ENCODE data around the gene TSHZ1. TPM values are rescaled to one million over a fixed set of nuclear protein-coding genes. Genes with fewer than 3 reads are reported as not detected.
A peak's percentile ranks its signal among the peaks of the same experiment; 100 is the strongest.

The TSHZ1 gene
- total and polyA plus RNA-seq, 2 donors from 2014 or later: 7.0 to 31.3 TPM

- Histone ChIP-seq H3K27ac (ENCODE audit: low read depth in 2 of 2, low read length in 2 of 2) (no peak overlapping the region), H3K4me3 (ENCODE audit: low read length in 3 of 3) (no peak overlapping the region), H3K36me3 (ENCODE audit: control insufficient read depth in 2 of 3, insufficient read depth in 3 of 3, low read length in 3 of 3) (no peaks in the 10 kb centered on the region), H3K9ac (ENCODE audit: low read length in 3 of 3) (peak overlapping the region in 2 of 3 donors; percentile 22 to 31), H3K9me3 (ENCODE audit: control insufficient read depth in 2 of 3, insufficient read depth in 1 of 3, low read length in 3 of 3) (no peaks in the 10 kb centered on the region), H3K27me3 (ENCODE audit: control insufficient read depth, insufficient read depth, low read length) (no peaks in the 10 kb centered on the region), H3K4me1 (ENCODE audit: control insufficient read depth in 2 of 3, insufficient read depth in 2 of 3, low read depth in 1 of 3, low read length in 3 of 3) (peaks cover 0 to 11% (median 6%) of the 10 kb centered on the region in 3 donors)
- no peak for TF ChIP-seq CTCF (IDR thresholded peaks at IDR 0.05; ENCODE audit: borderline replicate concordance, extremely low read depth, insufficient read depth)
- intact Hi-C loops (cut with DNase I): no loop called here
- FAIRE-seq (no peak), DNase-seq (no peak)
Observed at GRCh38 chr18:75253784-75254183, 43.2 kb downstream of the TSHZ1 start.

DNA sequence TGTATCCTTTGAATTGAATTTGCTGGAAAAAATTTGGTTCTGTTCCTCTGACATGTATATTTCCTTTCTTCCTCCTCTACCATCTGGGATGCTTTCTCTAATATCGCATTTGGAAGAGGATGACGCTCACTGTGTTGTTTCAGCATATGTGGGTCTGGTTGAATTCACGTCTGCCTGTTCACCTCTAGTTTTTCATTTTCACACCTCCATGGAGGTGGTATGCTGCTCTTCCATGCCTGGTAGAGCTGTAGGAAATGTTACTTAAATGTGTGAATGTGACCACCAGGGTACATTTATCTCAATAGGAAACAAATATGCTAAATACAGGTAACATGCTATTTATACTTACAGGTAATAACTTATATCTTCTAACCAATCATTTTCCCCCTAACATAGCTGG, 44.5 kb downstream of the TSHZ1 start:
- Histone ChIP-seq H3K4me3 (ENCODE audit: low read length in 3 of 3) (no peak overlapping the region), H3K9ac (ENCODE audit: low read length in 3 of 3) (peak overlapping the region in 1 of 3 donors; percentile 27), H3K4me1 (ENCODE audit: control insufficient read depth in 2 of 3, insufficient read depth in 2 of 3, low read depth in 1 of 3, low read length in 3 of 3) (peaks cover 0 to 11% (median 0%) of the 10 kb centered on the region in 3 donors), H3K27me3 (ENCODE audit: control insufficient read depth, insufficient read depth, low read length) (no peaks in the 10 kb centered on the region), H3K27ac (ENCODE audit: low read depth in 2 of 2, low read length in 2 of 2) (peak overlapping the region in 1 of 2 donors; percentile 16), H3K36me3 (ENCODE audit: control insufficient read depth in 2 of 3, insufficient read depth in 3 of 3, low read length in 3 of 3) (no peaks in the 10 kb centered on the region), H3K9me3 (ENCODE audit: control insufficient read depth in 2 of 3, insufficient read depth in 1 of 3, low read length in 3 of 3) (no peaks in the 10 kb centered on the region)
- FAIRE-seq (no peak), DNase-seq (no peak)
- no peak for TF ChIP-seq CTCF (IDR thresholded peaks at IDR 0.05; ENCODE audit: borderline replicate concordance, extremely low read depth, insufficient read depth)
- intact Hi-C loops (cut with DNase I): no loop called here

- Histone ChIP-seq H3K4me3 (ENCODE audit: low read length in 3 of 3) (no peak overlapping the region), H3K27me3 (ENCODE audit: control insufficient read depth, insufficient read depth, low read length) (no peaks in the 10 kb centered on the region), H3K9ac (ENCODE audit: low read length in 3 of 3) (no peak overlapping the region), H3K27ac (ENCODE audit: low read depth in 2 of 2, low read length in 2 of 2) (no peak overlapping the region), H3K36me3 (ENCODE audit: control insufficient read depth in 2 of 3, insufficient read depth in 3 of 3, low read length in 3 of 3) (no peaks in the 10 kb centered on the region), H3K9me3 (ENCODE audit: control insufficient read depth in 2 of 3, insufficient read depth in 1 of 3, low read length in 3 of 3) (no peaks in the 10 kb centered on the region), H3K4me1 (ENCODE audit: control insufficient read depth in 2 of 3, insufficient read depth in 2 of 3, low read depth in 1 of 3, low read length in 3 of 3) (peaks cover 0 to 11% (median 0%) of the 10 kb centered on the region in 3 donors)
- FAIRE-seq (no peak), DNase-seq (no peak)
- no peak for TF ChIP-seq CTCF (IDR thresholded peaks at IDR 0.05; ENCODE audit: borderline replicate concordance, extremely low read depth, insufficient read depth)
- intact Hi-C loops (cut with DNase I): no loop called here
Observed at GRCh38 chr18:75256376-75256775, 45.8 kb downstream of the TSHZ1 start.

GRCh38 chr18:75257605-75258004, 47.0 kb downstream of the TSHZ1 start:
- DNase-seq (no peak), FAIRE-seq (no peak)
- H3K9me3 ChIP-seq (ENCODE audit: control insufficient read depth in 2 of 3, insufficient read depth in 1 of 3, low read length in 3 of 3): no peaks in the 10 kb centered on the region
- no peaks in the 10 kb centered on the region for H3K36me3 ChIP-seq (ENCODE audit: control insufficient read depth in 2 of 3, insufficient read depth in 3 of 3, low read length in 3 of 3)
- H3K9ac ChIP-seq (ENCODE audit: low read length in 3 of 3): no peak overlapping the region
- intact Hi-C loops (cut with DNase I): no loop called here
- no peaks in the 10 kb centered on the region for H3K27me3 ChIP-seq (ENCODE audit: control insufficient read depth, insufficient read depth, low read length)
- H3K4me1 ChIP-seq (ENCODE audit: control insufficient read depth in 2 of 3, insufficient read depth in 2 of 3, low read depth in 1 of 3, low read length in 3 of 3): peaks cover 0 to 11% (median 0%) of the 10 kb centered on the region in 3 donors
- H3K4me3 ChIP-seq (ENCODE audit: low read length in 3 of 3): no peak overlapping the region
- H3K27ac ChIP-seq (ENCODE audit: low read depth in 2 of 2, low read length in 2 of 2): no peak overlapping the region
- TF ChIP-seq CTCF (IDR thresholded peaks at IDR 0.05; ENCODE audit: borderline replicate concordance, extremely low read depth, insufficient read depth): no peak
